SK-N-MC (cell line): Measurements from ENCODE around the gene ELF2.

Source experiments
- EZH2 ChIP-seq: fragments of 200-600 bp; sonication (generic); IDR thresholded peaks from one replicate; pipeline ENCODE4 v1.6.1; 2017; ENCODE audit warnings: antibody characterized with exemption
- POLR2AphosphoS5 ChIP-seq: IDR thresholded peaks from 2 replicates; pipeline ENCODE4 v1.6.1; 2012; ENCODE audit warnings: mild to moderate bottlenecking, low read depth, low read length, borderline replicate concordance

DNA sequence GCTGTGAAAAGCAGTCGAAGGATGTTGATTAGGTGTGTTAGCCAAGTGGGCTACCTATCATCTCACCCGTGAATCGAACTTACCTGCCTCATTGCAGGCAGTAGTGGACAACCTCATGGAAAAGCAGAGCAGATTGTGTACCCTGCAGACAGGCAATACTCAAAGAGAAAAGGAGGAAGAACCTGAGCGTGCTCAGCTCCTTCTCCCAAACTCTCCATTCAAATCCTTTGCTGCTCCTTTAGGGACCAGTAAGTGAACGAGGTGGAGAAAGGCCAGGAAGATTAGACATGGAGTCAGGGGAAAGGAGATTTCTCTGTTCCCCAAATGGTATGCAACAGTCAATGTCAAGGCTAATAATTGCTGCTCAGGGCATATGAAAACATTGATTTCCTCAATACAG, 45.2 kb upstream of the ELF2 start:
- TF ChIP-seq EZH2 (no peak), POLR2AphosphoS5 (no peak)
